Testis (tissue), 2 donors: ENCODE data around the gene MAP4K4.

Source experiments
- POLR2A ChIP-seq: fragments of 450-650 bp; IDR thresholded peaks from one replicate; pipeline ENCODE4 v1.6.1; 2017; ENCODE audit warnings: antibody characterized with exemption, mild to moderate bottlenecking, moderate library complexity
- TF ChIP-seq, protein P1 (sequence below), 3 experiments: fragments of 450-650 bp in 2 of 3; fragments of 200-600 bp in 1 of 3; sonication (generic) in 1 of 3; IDR thresholded peaks; one replicate each; pipeline ENCODE4 v1.5.1; 2016 to 2019; ENCODE audit warnings: antibody characterized with exemption in 3 of 3, mild to moderate bottlenecking in 2 of 3, moderate library complexity in 1 of 3

DNA sequence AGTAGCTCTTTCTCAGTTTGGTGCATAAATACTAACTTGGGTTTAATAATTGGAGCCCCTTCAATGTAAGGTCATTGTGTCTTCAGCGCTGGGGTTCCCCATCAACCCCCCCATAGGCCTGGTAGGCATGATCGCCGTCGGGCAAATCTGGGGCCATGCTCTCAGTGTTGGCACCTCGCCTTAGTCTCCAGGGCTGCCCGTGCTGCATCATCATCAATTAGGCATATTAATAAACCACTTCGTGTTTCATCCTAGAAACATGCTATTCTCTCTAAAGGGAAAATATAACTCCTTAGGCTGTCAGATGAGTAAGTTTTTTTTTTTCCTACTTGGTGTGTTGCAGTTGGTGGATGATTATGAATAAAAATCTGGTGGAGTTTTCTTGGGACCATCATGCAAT, 197.5 kb downstream of the MAP4K4 start:
- TF ChIP-seq, protein P1, sequence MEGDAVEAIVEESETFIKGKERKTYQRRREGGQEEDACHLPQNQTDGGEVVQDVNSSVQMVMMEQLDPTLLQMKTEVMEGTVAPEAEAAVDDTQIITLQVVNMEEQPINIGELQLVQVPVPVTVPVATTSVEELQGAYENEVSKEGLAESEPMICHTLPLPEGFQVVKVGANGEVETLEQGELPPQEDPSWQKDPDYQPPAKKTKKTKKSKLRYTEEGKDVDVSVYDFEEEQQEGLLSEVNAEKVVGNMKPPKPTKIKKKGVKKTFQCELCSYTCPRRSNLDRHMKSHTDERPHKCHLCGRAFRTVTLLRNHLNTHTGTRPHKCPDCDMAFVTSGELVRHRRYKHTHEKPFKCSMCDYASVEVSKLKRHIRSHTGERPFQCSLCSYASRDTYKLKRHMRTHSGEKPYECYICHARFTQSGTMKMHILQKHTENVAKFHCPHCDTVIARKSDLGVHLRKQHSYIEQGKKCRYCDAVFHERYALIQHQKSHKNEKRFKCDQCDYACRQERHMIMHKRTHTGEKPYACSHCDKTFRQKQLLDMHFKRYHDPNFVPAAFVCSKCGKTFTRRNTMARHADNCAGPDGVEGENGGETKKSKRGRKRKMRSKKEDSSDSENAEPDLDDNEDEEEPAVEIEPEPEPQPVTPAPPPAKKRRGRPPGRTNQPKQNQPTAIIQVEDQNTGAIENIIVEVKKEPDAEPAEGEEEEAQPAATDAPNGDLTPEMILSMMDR (IDR thresholded peaks at IDR 0.05): no peak
- TF ChIP-seq POLR2A: no peak
